HG02938 (cell line): Measurements from ENCODE around the gene POLR3A.

Experiments used
- ATAC-seq: cut with Tn5 transposase; IDR thresholded peaks from one replicate; pipeline ENCODE4 v1.9.1; 2021; ENCODE audit warnings: mild to moderate bottlenecking, moderate library complexity; ENCODE audit not compliant: unreplicated experiment

The POLR3A gene

DNA sequence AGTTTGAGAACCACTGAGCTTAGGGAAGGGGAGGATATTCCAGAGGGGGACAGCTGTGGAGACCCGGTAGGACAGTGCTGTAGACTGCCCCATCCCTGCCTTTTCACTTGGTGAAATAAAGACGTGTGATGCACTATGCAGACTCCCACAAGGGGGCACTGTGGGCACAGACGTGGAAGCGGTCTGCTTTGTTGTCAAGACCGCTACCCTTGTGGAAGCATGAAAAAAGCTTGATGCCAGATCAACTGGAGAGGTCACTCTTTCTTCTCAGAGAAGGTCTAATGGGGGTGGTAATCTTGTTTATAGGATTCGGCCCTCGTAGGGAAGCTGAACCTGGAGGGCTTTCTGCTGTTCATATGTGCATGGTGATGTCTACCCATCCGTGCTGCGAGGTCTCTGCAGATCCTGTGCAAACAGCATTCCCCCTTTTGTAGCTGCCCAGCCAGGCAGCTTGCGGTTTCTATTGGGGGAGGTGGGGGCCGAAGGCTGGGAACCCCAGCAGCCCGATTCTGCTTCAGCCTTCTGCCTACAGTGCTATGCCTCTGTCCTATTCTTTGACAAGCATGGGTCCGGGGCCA is 18.1 kb upstream of the POLR3A start:
- ATAC-seq: peak; percentile 60

- ATAC-seq: no peak
Measured at GRCh38 chr10:78046711-78047269, 17.5 kb upstream of the POLR3A start.

DNA sequence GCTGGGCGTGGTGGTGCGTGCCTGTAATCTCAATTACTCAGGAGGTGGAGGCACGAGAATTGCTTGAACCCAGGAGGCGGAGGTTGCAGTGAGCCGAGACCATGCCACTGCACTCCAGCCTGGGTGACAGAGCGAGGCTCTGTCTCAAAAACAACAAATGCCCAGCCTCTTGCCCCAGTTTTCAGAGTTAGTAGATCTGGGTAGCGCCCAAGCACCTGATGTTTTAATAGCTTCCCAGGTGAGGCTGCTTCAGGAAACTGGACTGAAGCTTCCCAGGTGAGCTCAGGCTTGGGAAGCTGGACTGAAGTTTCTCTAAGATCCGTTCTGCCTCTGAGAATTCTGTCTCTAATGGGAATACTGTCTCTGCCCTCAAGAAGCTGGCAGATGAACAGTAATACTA is 16.5 kb upstream of the POLR3A start:
- ATAC-seq: no peak

- ATAC-seq: peak; percentile 63
Measured at GRCh38 chr10:78045237-78045636, 15.9 kb upstream of the POLR3A start.

DNA sequence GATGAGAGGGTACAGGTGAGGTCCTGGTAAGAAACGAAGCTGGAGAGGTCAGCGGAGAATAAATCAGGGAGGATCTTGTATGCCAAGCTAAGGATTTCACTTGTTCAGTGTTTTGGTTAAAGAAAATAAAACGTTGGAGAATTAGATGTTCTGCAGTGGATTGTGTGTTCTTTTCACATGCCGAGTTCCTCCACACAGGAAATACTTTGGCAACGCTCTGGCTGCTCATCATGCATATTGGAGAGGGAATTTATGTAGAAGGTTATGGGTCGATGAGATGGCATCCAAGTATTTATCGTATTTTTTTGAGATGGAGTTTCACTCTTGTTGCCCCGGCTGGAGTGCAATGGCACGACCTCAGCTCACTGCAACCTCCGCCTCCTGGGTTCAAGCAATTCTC is 15.4 kb upstream of the POLR3A start:
- no peak for ATAC-seq

GRCh38 chr10:78044179-78044578 is 14.9 kb upstream of the POLR3A start:
- ATAC-seq: no peak

DNA sequence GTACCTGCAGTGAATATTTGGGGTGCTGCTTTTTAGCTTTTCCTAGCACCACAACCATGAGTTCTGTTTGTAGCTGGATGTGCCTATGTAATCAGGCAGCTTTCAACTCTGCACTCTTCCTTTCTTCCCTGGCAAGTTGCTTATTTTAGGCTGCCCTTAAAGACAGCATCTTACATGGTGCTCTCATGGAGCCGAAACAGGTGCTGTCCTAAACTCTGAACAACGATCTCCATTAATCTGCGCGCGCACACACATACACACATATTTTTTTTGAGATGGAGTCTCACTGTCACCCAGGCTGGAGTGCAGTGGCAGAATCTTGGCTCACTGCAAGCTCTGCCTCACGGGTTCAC is 13.4 kb upstream of the POLR3A start:
- ATAC-seq: no peak

- ATAC-seq: no peak
Measured at GRCh38 chr10:78042058-78042751, 12.9 kb upstream of the POLR3A start.

DNA sequence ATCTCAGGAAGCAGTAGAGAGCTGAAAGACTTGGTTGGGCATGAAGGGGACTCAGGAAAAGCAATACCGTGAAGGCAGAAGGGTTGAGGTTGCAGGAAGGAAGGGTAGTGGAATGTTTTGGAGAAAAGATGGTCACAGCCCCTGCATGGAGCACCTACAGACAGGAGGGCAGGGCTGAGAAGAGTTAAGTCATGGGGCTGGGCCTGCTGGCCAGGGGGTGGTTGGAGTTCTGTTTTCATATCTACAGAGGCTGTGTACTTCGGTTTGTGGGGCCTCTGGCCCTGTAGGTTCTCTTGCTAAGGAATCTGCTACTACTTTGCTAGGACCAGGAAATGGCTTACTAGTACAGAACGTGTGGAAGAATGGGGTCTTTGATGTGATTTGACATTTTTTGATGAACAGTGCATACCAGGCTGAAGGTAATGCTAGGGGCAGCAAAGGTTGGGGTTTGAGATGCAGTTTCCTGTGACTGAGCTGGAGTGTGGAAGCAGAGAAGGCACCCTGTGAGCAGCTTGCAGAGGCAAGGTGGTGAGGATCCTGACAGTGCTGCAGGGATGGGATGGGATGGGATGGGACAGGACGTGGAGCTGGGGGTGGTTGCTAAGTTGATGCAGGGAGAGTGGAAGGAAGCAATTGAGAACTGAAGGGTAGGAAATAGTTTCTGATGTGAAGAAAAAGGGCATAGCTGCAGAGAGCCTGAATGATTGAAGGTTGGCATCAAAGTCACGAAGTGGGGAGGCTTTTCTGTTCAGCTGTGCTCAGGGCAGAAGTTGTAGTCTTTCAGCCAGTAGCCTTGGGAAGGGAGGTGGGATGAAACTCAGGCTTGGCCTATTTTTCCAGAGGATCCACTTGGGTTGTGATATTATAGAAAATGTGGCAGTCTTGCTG is 12.1 kb upstream of the POLR3A start:
- no peak for ATAC-seq

DNA sequence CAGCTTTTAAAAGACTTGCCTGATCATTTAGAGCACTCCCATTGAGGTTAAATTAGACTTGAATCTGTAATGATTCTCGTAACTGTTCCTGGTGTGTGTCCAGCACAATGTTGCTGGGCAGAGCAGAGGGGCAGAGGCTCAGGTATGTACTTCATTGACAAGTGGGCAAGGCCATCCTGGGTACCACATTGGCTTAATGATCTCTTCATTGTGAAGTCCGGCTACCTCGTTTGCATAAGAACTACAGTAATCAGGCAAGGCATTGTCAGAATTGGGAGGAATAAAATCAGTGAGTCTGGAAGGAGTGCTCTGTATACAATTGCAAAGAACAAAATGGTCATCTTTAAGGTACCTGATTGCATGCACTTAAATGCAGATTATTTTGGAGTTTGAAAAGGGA is 10.4 kb upstream of the POLR3A start:
- ATAC-seq: no peak

GRCh38 chr10:78038791-78039547 is 9.7 kb upstream of the POLR3A start:
- no peak for ATAC-seq

DNA sequence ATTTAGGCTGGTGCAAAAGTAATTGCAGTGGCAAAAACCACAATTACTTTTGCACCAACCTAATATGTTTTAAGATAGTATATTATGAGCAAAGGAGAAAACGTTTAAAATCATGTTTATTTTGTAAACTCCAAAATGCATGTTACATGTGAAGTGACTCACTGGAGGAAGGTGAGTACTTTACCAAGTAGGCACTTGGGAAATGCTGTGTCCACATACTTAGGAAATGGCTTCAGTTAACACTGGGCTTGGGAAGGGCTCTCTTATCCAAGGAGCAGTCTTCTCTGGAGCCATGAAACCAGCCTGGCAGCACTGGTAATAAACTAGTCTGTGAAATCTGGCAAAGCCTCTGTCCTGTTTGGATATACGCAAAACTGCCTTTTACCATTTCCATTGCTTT is 8.8 kb upstream of the POLR3A start:
- ATAC-seq: no peak

DNA sequence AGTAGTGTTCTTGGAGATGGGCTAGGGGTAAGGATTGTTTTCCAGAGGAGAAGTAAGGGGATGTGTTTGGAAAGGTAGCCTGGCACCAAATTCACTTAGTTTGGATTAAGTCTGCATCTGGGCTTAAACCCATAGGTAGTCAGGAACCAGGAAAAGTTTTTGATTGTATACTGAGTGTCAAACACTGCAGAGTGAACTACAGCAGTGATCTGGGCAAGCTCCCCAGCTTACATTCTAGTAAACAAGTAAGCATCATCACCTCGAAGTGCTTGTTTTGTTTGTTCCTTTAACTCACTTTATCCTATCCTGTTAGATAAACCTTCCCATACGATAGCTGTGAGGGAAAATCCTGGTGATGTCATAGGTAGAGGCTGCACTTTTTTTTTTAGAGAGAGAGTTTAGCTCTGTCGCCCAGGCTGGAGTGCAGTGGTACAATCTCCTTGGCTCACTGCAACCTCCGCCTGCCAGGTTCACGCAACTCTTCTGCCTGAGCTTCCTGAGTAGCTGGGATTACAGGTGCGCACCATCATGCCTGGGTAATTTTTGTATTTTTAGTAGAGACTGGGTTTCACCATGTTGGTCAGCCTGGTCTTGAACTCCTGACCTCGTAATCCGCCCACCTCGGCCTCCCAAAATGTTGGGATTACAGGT is 6.7 kb upstream of the POLR3A start:
- no peak for ATAC-seq

- ATAC-seq: no peak
Measured at GRCh38 chr10:78035437-78035836, 6.1 kb upstream of the POLR3A start.

DNA sequence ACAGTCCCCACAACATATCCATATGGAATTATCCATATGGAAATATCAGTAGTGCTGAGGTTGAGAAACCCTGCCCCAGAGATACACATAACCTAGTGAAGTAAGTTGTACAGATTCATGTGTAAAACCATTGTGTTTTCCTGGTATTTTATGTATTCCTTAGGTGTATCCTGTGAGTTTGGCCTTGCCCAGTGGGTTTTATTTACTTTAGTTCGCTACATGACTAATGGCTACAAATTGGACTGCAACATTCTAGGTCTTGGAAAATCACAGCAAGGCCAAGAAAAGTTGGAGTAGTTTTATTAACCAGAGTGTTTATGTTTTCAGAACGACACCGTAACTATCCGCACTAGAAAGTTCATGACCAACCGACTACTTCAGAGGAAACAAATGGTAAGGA is 5.7 kb upstream of the POLR3A start:
- no peak for ATAC-seq

DNA sequence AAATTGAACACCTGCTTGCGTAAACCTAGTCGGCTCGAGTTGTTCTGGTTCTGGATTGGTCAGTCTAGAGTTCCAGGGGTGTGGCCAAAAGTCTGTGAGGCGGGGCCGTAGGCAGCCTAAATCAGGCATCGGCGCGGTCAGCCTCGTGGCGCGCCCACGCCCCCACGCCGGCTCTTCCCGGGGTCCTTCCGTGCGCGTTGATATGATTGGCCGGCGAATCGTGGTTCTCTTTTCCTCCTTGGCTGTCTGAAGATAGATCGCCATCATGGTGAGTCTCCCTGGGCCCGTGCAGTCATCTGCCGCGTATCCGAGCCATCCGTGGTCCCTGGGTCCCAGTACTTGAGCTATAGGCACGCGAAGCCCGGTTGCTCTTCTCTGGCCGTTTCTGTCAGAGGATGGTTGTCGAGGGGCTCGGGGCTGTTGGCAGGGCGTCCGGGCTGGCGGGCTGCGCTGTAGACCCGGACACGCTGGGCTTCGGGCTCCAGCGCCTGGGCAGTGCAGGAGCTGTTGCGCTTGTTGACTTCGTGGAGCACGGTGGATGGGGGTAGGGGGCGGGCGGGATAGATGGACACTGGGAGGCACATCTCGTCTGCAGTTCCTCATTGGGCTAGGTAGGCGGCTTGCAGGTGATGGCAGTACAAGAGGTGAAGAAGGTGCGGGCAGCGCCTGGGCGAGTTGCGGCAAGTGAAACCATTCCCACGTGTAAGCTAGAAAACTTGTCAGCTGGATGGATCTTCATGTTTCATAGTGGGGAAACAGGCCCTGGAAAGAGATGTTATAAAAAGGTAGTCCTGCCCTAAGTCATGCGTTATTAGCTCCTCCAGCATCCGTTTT is 4.5 kb upstream of the POLR3A start, which contains the start of gene RPS24:
Gene RPS24 (plus strand): TSS at position 227 of the 834 bp plus-strand sequence. CDS start 39 bp downstream, at position 266.
- ATAC-seq: peak; percentile 86

DNA sequence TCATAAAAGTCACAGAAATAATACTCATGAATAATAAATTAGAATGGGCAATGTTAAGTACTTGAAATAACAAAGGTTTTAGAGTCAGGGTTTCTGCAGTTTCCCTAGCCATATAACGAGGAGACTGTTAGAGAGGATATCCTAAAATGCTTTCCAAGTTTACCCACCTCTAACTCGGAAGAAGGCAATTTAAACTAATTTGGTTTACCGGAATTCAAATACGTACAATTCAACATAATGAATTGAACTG is 4.0 kb upstream of the POLR3A start:
- no peak for ATAC-seq

- peak; percentile 17 for ATAC-seq
Measured at GRCh38 chr10:78028438-78029268, 662 bp downstream of the POLR3A start.
